ENCODE results near the gene CSNK1G2. TPM values are rescaled to one million over a fixed set of nuclear protein-coding genes. Genes with fewer than 3 reads are reported as not detected.

Gene CSNK1G2
- total RNA-seq, 2 donors from 2014 or later = 28.0 to 34.6 TPM

Other genes starting within 250 kb of the CSNK1G2 start
- not detected for gene ONECUT3, start 187.7 kb upstream of the CSNK1G2 start, total RNA-seq
- 1 to 10 TPM in 1 of 2 donors, under 1 TPM in 1; 0.52 to 1.6 TPM for gene ATP8B3, start 128.9 kb upstream of the CSNK1G2 start, total RNA-seq
- 10 to 100 TPM; 14.8 to 22.3 TPM for gene REXO1, start 92.7 kb upstream of the CSNK1G2 start, total RNA-seq
- gene KLF16, start 77.6 kb upstream of the CSNK1G2 start, total RNA-seq = 10 to 100 TPM in 1 of 2 donors, 1 to 10 TPM in 1; 9.9 to 12.9 TPM
- 10 to 100 TPM; 60.8 to 66.1 TPM for gene ABHD17A, start 55.7 kb upstream of the CSNK1G2 start, total RNA-seq
- 1 to 10 TPM; 2.3 to 3.0 TPM for gene ADAT3, start 35.8 kb upstream of the CSNK1G2 start, total RNA-seq
- gene SCAMP4, start 35.8 kb upstream of the CSNK1G2 start, total RNA-seq = 10 to 100 TPM; 21.4 to 22.8 TPM
- gene BTBD2, start 74.5 kb downstream of the CSNK1G2 start, total RNA-seq = 10 to 100 TPM; 51.4 to 54.3 TPM
- gene MKNK2, start 110.1 kb downstream of the CSNK1G2 start, total RNA-seq = 100 to 1,000 TPM; 127 to 174 TPM
- 10 to 100 TPM; 24.9 to 28.6 TPM for gene MOB3A, start 155.2 kb downstream of the CSNK1G2 start, total RNA-seq
- gene IZUMO4, start 155.7 kb downstream of the CSNK1G2 start, total RNA-seq = 1 to 10 TPM in 1 of 2 donors, under 1 TPM in 1; 0.89 to 2.3 TPM
- gene AP3D1, start 210.4 kb downstream of the CSNK1G2 start, total RNA-seq = 100 to 1,000 TPM in 1 of 2 donors, 10 to 100 TPM in 1; 80.6 to 128 TPM
- 10 to 100 TPM in 1 of 2 donors, 1 to 10 TPM in 1; 9.8 to 16.2 TPM for gene DOT1L, start 222.8 kb downstream of the CSNK1G2 start, total RNA-seq

All from left cardiac atrium (tissue), 2 donors.